ENCODE results near the gene RPL5.

The RPL5 gene

DNA sequence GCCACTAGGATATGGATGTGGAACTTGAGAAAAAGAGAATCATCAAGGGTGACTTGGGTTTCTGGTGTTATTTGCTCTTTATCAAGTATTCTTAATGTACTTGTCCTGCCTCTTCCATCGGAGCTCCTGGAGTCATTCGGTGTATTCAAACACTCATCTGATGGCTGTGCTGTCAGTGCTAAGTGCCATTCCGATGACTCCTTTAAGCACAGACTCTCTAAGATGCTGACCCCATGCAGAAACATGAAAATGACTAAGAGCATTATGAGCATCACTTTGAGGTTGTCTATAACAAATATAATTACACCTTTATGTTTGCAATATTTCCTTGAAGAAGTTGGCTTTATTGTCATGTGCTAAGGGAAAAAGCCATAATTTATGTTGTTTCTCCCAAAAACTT, 11.3 kb upstream of the RPL5 start:
- DNase-seq = no peak

DNA sequence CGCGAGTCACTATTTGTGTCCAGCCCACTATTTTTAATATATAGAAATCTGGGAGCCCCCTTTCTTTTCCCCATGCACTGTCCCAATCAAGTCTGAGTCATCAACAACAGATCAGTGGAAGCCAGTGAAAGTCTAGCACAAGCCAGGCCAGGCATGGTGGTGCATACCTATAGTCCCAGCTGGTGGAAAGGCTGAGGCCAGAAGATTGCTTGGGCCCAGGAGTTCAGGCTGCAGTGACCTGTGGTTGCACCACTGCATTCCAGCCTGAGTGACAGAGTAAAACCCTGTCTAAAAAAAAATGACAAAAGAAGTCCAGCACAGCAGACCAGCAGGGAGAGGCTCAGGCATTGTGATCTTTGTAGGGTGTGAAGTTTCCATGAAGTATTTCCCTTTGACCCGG, 9.0 kb upstream of the RPL5 start:
- DNase-seq = no peak

DNA sequence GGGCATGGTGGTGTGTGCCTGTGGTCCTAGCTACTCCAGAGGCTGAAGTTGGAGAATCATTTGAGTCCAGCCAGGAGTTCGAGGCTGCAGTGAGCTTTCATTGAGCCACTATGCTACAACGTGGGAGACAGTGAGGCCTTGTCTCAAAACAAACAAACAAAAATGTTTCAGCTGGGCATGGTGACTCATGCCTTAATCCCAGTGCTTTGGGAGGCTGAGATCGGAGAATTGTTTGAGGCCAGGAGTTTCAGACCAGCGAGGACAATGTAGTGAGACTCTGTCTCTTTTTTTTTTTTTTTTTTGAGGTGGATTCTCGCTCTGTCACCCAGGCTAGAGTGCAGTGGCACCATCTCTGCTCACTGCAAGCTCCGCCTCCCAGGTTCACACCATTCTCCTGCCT, 5.0 kb upstream of the RPL5 start:
- no peak for DNase-seq

DNA sequence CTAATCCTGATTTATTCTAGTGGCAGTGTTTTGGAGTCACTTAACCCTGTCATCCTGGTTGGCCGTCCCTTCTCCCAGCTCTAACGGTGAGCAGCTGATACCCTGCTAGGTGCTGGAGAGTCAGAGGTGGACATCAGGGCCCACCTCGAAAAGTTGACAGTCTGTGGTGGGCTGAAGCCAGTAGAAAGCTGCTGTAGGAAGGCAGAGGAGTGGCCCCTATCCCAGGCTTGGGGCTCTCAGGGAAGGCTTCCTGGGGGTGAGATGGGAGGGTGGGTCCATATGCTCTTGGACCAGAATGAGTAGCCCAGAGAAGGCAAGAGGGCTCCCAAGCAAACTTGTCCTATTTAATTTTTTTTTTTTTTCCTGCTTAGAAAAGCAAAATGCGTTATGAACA, 475 bp upstream of the RPL5 start:
- DNase-seq = no peak

DNA sequence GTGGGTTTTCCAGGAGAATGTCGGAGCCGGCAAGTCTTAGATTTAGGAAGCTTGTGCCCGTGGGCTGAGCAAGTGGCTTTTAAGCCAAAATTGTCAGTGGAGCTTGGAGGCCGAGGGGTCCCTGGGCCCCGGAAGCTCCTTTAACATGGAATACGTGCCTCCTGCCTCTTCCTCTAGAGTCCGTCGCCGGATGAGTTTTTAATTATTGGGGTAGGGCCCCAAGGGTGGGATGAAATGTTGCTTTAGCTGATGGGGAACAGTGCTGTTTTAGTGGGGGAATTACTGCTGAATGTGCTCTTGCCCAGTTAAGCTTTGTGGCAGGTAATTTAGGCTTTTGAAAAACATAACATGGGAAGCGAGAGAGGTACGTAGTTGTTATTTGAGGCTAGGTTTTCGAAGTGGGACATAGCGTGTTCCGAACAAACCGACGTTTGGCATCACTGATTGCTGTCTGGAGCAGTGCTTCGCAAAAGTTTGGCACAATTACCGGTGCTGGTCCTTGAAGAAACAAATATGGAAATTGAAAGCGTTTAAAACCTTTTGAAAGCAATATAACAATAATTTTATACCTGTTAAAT, 786 bp downstream of the RPL5 start:
- peak; percentile 15 for DNase-seq

DNA sequence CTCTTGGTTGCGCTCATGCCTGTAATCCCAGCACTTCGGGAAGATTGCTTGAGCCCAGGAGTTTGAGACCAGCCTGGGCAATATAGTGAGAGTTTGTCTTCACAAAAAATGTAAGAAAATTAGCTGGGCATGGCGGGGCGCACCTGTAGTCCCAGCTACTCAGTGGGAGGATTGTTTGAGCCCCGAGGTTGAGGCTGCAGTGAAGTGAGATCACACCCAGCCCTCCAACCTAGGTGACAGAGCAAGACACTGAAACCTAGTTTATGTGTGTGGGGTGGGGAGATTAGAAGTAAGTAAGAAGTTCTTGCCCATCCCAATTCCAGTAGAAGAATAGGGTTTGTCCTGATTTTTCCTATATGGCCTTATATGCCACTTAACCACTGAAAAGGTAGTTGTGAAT, 2.0 kb downstream of the RPL5 start:
- DNase-seq = peak; percentile 36

DNA sequence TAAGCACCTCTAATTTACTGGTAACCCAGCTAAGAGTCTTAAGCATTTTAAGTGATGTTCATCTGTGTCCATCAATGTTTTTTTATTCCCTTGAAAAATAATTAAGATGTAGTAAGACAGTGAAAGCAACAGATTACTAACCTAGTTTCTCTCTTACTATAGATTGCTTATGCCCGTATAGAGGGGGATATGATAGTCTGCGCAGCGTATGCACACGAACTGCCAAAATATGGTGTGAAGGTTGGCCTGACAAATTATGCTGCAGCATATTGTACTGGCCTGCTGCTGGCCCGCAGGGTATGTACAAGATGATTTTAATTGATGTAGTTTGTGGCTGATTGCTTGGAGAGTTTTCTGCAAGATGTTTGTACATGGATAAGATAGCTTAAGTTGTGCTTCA, 2.8 kb downstream of the RPL5 start:
- no peak for DNase-seq

DNA sequence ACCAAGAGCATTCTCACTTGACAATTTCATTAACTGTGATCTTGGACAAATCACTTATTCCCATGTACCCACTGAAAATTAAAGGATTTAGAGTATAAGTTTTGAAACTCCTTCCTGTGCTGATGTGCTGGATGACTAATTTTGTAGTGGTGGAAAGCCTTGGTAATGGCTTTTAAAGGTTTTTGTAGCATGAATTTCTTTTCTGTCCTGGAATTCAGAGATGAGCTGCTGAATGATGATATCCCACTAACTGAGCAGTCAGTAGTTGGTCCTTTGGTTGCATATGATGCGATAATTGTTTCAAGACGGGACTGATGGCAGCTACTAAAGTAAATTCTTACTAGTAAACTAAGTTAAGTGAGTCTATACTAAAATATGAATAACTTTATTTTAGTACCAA, 5.2 kb downstream of the RPL5 start:
- DNase-seq = no peak

DNA sequence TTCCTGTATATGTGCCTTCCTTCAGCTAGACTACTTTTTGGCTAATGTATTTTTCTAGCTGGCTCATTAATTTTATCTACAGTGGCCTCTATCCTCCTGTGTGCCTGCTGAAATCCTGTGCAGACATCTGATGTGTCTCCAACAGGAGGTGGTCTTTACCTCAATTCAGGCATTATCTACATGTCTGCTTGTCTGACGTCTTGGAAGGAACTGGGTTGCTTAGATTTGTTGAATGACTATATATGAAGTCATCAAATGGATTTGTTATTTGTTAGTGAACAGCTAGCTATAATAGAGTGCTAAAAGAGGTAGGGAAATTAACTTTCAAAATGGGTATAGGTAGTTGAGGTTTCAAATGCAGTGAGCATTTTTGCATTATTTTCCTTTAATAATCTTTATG, 6.7 kb downstream of the RPL5 start:
- no peak for DNase-seq

DNA sequence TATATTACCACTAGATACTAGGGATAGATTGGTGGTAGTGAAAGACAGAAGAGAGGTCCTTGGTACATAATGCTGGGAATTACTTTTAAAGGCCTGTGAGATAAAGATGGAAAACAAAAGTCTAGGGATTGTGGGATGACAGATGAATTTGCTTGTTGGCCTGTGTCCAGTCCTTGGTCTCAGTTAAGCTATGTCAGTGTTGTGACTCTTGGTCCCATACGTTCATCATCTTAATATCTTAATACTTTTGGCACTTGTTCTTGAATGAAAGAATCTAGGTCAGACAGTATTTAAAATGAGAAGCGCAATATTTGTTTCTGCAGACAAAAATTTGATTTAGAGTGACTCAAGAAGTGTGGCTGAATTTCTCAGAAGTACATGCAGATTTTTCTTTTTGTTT, 7.6 kb downstream of the RPL5 start:
- DNase-seq = no peak

DNA sequence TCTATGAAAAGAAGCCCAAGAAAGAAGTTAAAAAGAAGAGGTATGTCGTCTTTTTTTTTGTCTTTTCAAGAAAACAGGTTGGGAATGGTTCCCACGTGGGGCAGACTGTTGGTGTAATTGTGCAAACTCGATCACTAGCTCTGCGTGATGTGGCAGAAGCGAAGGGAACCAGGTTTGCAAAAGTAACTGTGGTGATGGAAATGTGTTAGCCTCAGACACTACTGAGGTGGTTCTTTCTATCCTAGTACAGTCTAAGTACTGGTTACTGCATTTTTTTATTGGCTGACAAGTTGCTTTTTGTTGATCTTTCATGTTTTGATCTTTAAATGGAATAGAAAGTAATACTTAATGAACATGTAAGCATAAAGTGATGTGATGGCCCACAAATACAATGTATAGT, 8.8 kb downstream of the RPL5 start:
- no peak for DNase-seq

DNA sequence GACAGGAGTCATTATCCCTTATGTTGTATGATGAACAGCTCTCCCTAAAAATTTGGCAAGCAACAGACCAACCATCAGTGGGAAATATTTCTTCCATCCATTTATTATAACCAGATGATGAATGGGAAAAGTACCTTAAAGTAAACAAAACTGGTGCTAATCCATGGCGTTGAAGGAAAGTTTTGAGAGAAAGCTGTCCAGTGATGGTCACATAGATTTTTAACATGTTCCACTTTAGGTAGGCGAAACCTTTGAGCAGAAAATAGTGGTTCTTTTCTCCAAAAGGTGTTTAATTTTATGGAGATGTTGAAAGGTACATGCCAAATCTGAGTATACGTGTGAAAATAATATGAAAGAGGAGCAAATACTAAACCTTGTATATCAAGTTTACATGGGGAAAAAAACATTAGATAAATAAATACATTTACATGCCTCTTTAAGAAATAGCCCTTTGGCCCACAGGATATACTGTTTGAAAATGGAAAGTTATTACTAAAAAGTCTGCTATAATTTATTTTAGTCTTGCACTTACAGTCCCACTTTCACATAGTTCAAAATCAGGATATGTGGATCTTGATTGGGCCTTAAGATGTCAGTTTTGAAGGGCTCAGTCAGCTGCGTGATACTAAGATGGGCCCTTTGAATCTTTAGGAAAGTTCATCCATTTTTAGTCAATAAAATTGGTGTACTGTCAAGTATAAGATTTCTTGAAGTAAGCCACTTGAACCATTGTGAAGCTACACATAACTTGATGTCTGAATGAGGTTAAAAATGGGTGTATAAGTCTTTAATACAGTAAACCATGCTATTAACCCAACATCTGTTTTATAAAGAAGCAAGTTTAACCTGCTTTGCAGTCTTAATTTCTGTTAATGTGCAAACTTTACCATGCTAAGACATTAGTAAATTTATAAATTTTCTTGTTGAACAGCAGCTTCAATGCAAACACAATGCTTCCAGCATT, 10.5 kb downstream of the RPL5 start:
- DNase-seq = no peak

DNA sequence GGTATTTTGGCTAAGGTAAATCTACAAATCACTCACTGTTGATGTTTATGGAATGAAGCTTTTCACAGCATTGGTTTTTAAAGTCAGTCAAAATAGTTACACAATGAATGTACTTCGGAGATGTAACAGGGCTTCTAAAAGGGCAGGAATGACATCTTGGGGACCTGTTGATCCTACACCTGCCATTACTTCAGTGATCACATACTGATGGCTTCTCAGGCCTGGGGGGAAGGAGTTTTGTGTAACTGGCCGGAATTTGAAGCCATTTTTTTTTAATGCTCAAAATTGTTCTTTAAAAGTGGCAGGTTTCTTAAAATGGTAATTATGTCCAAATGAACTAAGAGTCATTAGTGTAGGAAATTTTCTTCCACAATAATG, 11.2 kb downstream of the RPL5 start:
- no peak for DNase-seq

DNA sequence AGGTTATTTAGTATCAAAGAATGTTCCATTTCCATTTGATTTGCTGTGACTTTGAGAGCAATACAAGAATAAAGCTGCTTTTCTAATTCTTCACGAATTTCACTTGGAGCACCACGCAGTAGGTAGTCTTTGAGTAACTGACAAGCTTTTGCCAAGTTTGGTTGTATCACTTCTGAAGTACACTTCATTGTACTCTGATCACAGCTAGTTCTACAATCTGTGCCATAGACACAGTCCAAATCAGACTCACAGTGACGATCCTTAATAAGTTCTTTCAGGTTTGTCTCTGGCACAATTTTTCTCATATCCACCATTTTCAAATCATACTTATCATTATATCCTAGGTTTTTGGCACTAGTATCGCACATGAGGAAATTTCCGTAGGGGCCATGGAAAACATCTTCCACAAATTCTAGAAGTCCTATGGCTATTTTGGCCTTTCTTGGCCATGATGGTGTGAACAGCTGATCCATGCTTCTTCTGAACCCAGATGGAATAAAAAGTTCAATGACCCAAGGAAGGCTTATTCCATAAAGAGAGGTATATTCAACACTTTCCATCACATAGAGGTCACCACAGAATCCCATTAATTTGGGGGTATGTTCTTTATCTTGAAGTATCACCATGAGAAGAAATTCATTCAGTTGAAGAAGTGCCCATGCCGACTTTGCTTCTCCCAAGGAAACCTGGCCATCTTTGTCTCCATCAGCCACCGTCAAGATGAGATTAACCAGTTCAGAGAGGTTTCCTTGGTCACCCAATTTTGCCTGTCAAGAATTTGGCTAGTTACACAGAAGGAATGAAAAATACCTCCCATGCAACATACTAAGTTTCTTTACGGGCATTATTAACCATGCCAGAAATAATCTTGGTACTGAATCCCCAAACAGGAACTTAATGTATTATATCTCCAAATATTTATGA, 11.9 kb downstream of the RPL5 start:
- DNase-seq = no peak

DNA sequence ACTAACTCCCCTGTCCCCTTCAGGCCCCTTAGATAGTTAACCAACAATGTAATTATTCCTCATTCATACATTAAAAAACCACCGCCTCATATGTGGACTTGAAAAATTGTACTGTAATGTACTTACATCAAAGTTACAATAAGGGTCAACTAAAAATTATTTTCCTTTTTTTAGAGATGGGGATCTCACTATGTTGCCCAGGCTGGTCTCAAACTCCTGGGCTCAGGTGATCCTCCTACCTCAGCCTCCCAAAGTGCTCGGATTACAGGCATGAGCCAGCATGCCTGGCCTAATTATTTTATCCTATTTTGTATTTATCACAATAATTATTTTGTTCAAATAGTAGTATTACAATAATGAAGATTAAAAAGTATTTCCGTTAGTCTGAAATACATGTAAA, 12.6 kb downstream of the RPL5 start:
- DNase-seq = no peak

DNA sequence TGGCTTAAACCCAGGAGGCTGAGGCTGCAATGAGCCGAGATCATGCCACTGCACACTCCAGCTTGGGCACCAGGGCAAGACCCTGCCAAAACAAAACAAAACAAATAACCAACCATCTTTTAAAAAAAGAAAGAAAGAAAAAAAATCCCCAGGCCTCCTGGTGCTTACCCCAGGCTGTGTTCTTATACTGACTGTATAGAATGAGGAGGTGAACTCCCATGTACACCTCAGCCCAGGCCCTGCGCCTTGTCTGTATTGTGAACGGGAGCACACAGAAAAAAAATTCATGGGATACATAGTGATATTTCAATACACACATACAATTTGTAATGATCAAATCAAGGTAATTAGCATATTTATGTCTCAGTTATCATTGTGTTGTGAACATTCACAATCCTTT, 14.1 kb downstream of the RPL5 start:
- DNase-seq = no peak

DNA sequence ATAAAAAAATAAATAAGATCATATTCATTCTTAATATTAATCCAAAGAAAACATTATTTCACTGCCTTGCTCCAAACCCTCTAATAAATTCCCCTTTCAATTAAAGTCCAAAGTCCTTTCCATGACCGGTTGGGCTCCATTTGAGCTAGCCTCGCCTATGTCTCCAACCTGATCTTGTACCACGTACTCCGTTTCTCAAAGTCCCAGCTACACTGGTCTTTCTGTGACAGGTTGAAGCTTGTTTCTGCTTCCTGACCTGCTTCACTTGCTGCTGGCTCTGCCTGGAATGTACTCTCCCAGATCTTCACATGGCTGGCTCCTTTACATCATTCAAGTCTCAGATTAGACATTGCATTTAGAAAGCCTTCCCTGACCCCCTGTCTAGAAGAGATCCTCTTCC, 16.4 kb downstream of the RPL5 start:
- DNase-seq = no peak

DNA sequence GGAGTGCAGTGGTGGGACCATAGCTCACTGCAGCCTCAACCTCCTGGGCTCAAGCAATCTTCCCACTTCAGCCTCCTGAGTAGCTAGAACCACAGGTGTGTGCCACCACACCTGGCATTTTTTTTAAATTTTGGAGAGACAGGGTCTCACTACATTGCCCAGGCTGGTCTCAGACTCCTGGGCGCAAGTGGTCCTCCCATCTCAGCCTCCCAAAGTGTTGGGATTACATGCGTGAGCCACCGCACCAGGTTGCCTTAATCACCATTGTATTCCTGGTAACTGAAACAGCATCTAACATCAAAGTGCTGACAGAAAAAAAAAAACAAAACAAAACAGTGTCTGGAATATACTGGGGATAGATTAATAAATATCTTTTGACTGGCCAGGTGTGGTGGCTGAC, 18.2 kb downstream of the RPL5 start:
- no peak for DNase-seq

DNA sequence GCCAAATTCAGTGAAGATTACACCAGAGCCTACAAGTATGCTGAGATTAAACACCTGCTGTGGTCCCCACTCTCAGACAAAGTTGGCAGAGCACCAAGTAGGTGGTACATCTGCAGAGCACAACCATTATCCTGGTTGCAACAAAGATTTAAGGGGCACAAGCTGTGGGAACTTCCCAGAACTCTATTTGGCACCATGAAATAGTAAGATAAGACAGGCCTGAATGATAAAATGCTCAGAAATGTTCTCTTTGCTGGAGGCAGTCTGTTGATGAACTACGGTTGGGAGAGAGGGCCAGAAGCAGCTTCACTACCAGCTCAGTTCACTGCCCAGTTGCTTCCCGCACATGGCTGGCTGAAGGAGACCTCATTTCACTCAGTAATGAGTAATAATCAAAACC, 19.9 kb downstream of the RPL5 start:
- DNase-seq = no peak

DNA sequence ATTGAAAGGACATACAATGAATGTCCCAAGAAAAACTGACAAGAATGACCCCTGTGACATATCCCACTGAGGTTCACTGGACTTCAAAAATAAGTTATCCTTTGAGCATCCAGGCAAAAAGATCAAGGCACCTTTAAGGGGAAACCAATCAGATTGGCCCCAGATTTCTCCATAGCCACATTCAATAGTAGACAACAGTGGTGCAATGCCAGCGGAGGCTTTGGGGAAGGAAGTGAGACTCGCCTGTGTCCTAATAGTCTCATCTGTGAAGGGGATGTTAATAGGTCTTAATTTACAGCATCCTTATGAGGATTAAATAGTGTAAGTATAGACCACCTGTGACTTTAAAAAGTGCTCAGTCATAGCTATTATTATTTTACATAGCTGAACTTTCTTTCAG, 21.5 kb downstream of the RPL5 start:
- DNase-seq = no peak

DNA sequence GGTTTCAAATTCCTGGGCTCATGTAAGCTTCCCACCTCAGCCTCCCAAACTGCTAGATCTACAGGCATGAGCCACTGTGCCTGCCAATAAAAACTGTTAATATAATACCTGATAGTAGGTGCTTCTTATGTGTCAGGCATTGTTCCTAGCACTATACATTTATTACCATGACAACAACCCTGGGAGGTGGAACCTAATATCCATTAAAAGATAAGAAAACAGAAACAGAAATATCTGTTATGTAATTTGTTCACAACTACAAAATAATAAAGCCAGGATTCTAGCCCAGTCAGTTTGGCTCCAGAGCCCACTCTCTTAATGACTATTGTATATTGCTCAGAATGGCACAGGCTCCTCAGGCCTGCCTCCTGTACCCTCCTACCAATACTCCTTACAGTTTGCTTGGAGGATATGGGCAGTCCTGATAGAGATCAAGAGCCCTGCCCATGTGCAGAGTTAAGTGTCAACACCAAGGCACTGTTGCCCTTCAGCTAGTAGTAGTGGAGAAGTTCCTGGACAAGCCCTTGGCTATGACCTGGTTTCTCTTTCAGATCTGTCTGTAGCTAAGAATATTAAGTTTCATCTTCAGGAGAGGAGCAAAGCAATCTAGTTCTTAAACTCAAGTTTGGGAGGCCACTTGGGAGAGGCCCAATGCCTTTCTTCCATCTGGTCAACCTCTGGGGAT, 22.4 kb downstream of the RPL5 start:
- DNase-seq = no peak

DNA sequence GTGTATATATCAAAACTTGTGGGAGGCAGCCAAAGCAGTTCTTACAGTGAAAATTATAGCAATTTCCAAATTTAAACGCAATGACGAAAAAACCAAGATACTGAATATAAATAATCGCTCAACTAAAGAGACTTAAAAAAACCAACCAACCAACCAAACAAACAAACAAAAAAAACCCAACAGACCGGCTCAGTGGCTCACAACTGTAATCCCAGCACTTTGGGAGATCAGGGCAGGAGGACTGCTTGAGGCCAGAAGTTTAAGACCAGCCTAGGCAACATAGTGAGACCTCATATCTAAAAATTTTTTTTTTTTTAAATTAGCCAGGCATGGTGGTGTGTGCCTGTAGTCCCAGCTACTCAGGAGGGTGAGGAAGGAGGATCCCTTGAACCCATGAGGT, 23.4 kb downstream of the RPL5 start:
- DNase-seq = no peak

DNA sequence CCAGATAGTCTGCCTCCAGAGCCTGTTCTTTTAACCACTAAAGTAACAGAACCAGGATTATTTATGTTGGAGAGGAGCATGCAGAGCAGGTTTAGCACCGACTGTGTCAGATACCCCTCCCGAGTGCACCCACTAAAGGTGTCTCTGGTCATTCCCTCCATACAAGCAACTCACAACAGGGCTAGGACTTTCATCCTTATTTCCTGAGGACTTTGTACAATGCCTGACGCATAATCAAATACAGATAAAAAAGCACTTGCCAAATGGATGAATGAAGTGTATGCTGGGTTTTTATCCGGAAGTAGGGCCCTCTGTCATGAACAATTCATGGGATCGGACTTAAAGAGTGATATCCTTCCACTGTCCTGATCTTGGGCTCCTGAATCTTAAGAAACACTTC, 26.0 kb downstream of the RPL5 start:
- DNase-seq = no peak
